NCI-H1417 treated with DMSO at 0.1 percent for 48 hours (cell line): ENCODE data around the gene GBX2.

ENCODE experiments used
- DNase-seq: peaks from one replicate; lab custom pipeline; 2025; lab: John Stamatoyannopoulos, UW

GBX2 gene

GRCh38 chr2:236117861-236118269, 50.3 kb downstream of the GBX2 start:
- DNase-seq, result no peak

DNA sequence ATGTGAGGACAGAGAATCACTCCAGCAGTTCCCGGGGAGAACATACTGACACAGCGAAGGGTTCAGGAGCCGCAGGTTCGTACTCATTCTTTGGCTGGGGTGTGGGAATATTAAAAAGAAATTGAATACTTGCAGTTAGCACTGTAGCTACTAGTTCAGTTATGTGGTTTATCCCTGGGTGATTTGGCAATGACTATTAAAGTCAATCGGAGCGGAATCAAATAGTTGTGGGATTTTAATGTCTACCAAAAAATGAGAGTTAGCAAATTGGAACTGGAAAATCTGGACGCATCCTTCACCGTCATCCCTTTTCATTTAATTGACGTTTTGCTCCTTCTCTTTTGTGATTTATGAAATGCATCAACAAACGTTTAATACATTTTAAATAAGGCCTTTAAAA, 50.8 kb downstream of the GBX2 start:
- no peak for DNase-seq
